B cell (primary cell): Measurements from ENCODE around the gene NDRG3. TPM values are rescaled to one million over a fixed set of nuclear protein-coding genes. Genes with fewer than 3 reads are reported as not detected.

Source experiments
- ATAC-seq: fragments of 200-7000 bp; cut with Tn5 transposase; one replicate; pipeline ENCODE4 v1.10.0; 2021; ENCODE audit warnings: low read depth, mild to moderate bottlenecking, moderate number of reproducible peaks, moderate library complexity
- CTCF ChIA-PET: fragments of 350-600 bp; sonication (Branson Sonifier 250); formaldehyde crosslinking; loops from one replicate; lab custom pipeline; 2021; ENCODE audit warnings: antibody characterized with exemption, inconsistent platforms; lab: Charles Lee
- POLR2A ChIA-PET: fragments of 350-600 bp; sonication (Branson Sonifier 250); formaldehyde crosslinking; loops from one replicate; lab custom pipeline; 2021; ENCODE audit warnings: antibody characterized with exemption; lab: Charles Lee
- DNase-seq: peaks from one replicate; pipeline ENCODE4 v3.0.0; 2013
- H2AFZ ChIP-seq: 2 replicates; pipeline ENCODE4 v1.6.1; 2012; ENCODE audit warnings: mild to moderate bottlenecking, low read depth, low read length; ENCODE audit not compliant: insufficient read depth, poor library complexity, severe bottlenecking
- H3K27ac ChIP-seq, 2 donors: 1 replicate in 1 of 2; 2 replicates in 1 of 2; pipeline ENCODE4 v1.5.1; 2012 to 2013; ENCODE audit warnings: low read length in 2 of 2, mild to moderate bottlenecking in 2 of 2, moderate library complexity in 1 of 2
- H3K27me3 ChIP-seq, 4 experiments: fragments of 200-600 bp in 1 of 4; sonication (generic) in 1 of 4; replicated peaks in 1 of 4; 1 replicate in 2 of 4; 2 replicates in 2 of 4; pipeline versions ENCODE4 v1.6.1 to v1.7.0; 2013 to 2016; ENCODE audit warnings: low read length in 3 of 4, mild to moderate bottlenecking in 2 of 4, mixed read lengths in 1 of 4, moderate library complexity in 1 of 4; ENCODE audit not compliant: insufficient read depth in 4 of 4, control insufficient read depth in 3 of 4; ENCODE audit errors: control extremely low read depth in 1 of 4
- H3K36me3 ChIP-seq, 2 experiments: replicated peaks in 1 of 2; 1 replicate in 1 of 2; 2 replicates in 1 of 2; pipeline versions ENCODE4 v1.6.1 to v1.7.1; 2013; ENCODE audit warnings: low read length in 1 of 2; ENCODE audit not compliant: insufficient read depth in 2 of 2, control insufficient read depth in 1 of 2; ENCODE audit errors: control extremely low read depth in 1 of 2, extremely low read depth in 1 of 2
- H3K4me1 ChIP-seq, 2 donors: fragments of 200-600 bp in 1 of 2; sonication (generic) in 1 of 2; 1 replicate in 1 of 2; 2 replicates in 1 of 2; pipeline versions ENCODE4 v1.5.1 to v1.6.1; 2013 to 2017; ENCODE audit warnings: low read length in 2 of 2; ENCODE audit not compliant: control insufficient read depth in 2 of 2, insufficient read depth in 2 of 2
- H3K4me2 ChIP-seq: replicated peaks from 2 replicates; pipeline ENCODE3; 2012; ENCODE audit warnings: mild to moderate bottlenecking, low read depth, low read length; ENCODE audit not compliant: poor library complexity, severe bottlenecking
- H3K4me3 ChIP-seq, 5 experiments: fragments of 200-600 bp in 1 of 5; sonication (generic) in 1 of 5; 1 replicate in 3 of 5; 2 replicates in 2 of 5; pipeline versions ENCODE4 v1.5.1 to v1.7.0; 2011 to 2016; ENCODE audit warnings: low read length in 4 of 5, mild to moderate bottlenecking in 4 of 5, low read depth in 2 of 5, control low read depth in 1 of 5, moderate library complexity in 1 of 5; ENCODE audit not compliant: insufficient read depth in 1 of 5; ENCODE audit errors: control extremely low read depth in 1 of 5, extremely low read depth in 1 of 5
- H3K79me2 ChIP-seq: fragments of 200-600 bp; sonication (generic); one replicate; pipeline ENCODE4 v1.6.0; 2016; ENCODE audit warnings: low read length; ENCODE audit not compliant: control insufficient read depth, insufficient read depth
- H3K9ac ChIP-seq: fragments of 200-600 bp; sonication (generic); 2 replicates; pipeline ENCODE4 v1.6.1; 2017; ENCODE audit warnings: mild to moderate bottlenecking, low read length, moderate library complexity
- H3K9me3 ChIP-seq, 3 donors: one replicate each; pipeline versions ENCODE4 v1.6.1 to v1.7.1; 2013; ENCODE audit warnings: low read length in 2 of 3; ENCODE audit not compliant: control insufficient read depth in 2 of 3, insufficient read depth in 1 of 3; ENCODE audit errors: control extremely low read depth in 1 of 3
- H4K20me1 ChIP-seq: 2 replicates; pipeline ENCODE4 v1.6.0; 2012; ENCODE audit warnings: mild to moderate bottlenecking, low read length; ENCODE audit not compliant: insufficient read depth, control insufficient read depth, poor library complexity, severe bottlenecking
- H3K27ac Mint-ChIP-seq: one replicate; pipeline ENCODE4 v1.8.0; 2021; ENCODE audit warnings: mixed read lengths
- H3K27me3 Mint-ChIP-seq: one replicate; pipeline ENCODE4 v1.8.0; 2021; ENCODE audit warnings: mixed read lengths
- H3K4me1 Mint-ChIP-seq: one replicate; pipeline ENCODE4 v1.8.0; 2021; ENCODE audit warnings: mixed read lengths
- H3K4me3 Mint-ChIP-seq: one replicate; pipeline ENCODE4 v1.8.0; 2021; ENCODE audit warnings: mixed read lengths
- H3K9me3 Mint-ChIP-seq: one replicate; pipeline ENCODE4 v1.8.0; 2022; ENCODE audit warnings: mixed read lengths; ENCODE audit not compliant: insufficient read depth
- EZH2 ChIP-seq: IDR thresholded peaks from 2 replicates; pipeline ENCODE4 v1.6.1; 2012; ENCODE audit warnings: borderline replicate concordance, low read depth, mild to moderate bottlenecking, moderate library complexity, low read length; ENCODE audit not compliant: insufficient read depth, poor library complexity, severe bottlenecking
- WGBS: methylation state at CpG from one replicate; pipeline ENCODE4 v1.1.5; 2013; ENCODE audit warnings: missing lambda C conversion rate; ENCODE audit not compliant: insufficient coverage; 5-methylcytosine and 5-hydroxymethylcytosine counted together
- intact Hi-C: fragments of 100-400 bp; cut with micrococcal nuclease; formaldehyde crosslinking; loops from one replicate; pipeline ENCODE4 v1.10.0; 2022
- polyA plus RNA-seq: library from polyadenylated mRNA; depleted of rRNA; stranded (reverse); fragments of >200 nt; gene quantifications from 2 replicates; pipeline ENCODE4 v1.2.3, GENCODE V29; 2012
- total RNA-seq, 2 donors: library from RNA; stranded (reverse); fragments of 120-200 nt in 1 of 2; gene quantifications; 1 replicate in 1 of 2; 2 replicates in 1 of 2; pipeline versions ENCODE4 v1.2.3 to v1.2.4, GENCODE V29; 2013 to 2022
- TF ChIP-seq, protein P1 (sequence below): fragments of 200-600 bp; IDR thresholded peaks from one replicate; pipeline ENCODE4 v1.8.0; 2022; ENCODE audit warnings: antibody characterized with exemption, mild to moderate bottlenecking

The NDRG3 gene
- total and polyA plus RNA-seq, 2 donors (not counting 1 experiment from before 2014, with no cell fraction given), result 15.7 to 26.1 TPM

- H3K4me3 ChIP-seq, result peak overlapping the region in 3 of 5 experiments; percentile 74 to 87 (median 87)
- peaks cover 21% of the 10 kb centered on the region for H3K4me1 Mint-ChIP-seq
- peak overlapping the region; percentile 82 for H2AFZ ChIP-seq
- peak overlapping the region; percentile 92 for H3K4me2 ChIP-seq
- H3K4me3 Mint-ChIP-seq, result peak overlapping the region; percentile 90
- no peaks in the 10 kb centered on the region for H3K36me3 ChIP-seq
- H3K9me3 ChIP-seq, result no peaks in the 10 kb centered on the region
- no peaks in the 10 kb centered on the region for H3K27me3 ChIP-seq
- H3K79me2 ChIP-seq, result peaks cover 7% of the 10 kb centered on the region
- no peaks in the 10 kb centered on the region for H4K20me1 ChIP-seq
- ChIA-PET CTCF (interaction anchor here (0.7 to 4.0 kb wide), 8 partner anchors 10 to 238 kb away, joined by 3 to 27 read pairs (median 3); no protein-coding TSS in a partner anchor), POLR2A (interaction anchor here (0.6 to 0.7 kb wide), 2 partner anchors 86 to 509 kb away, joined by 6 to 10 read pairs; partner anchors contain the start of gene AAR2)
- H3K9me3 Mint-ChIP-seq, result no peaks in the 10 kb centered on the region
- peak overlapping the region; percentile 82 for H3K9ac ChIP-seq
- DNase-seq (no peak), ATAC-seq (no peak)
- 60% methylated on average over 1 of the region's 8 CpGs for WGBS
- intact Hi-C loops, result no loop called here
- TF ChIP-seq, protein P1, sequence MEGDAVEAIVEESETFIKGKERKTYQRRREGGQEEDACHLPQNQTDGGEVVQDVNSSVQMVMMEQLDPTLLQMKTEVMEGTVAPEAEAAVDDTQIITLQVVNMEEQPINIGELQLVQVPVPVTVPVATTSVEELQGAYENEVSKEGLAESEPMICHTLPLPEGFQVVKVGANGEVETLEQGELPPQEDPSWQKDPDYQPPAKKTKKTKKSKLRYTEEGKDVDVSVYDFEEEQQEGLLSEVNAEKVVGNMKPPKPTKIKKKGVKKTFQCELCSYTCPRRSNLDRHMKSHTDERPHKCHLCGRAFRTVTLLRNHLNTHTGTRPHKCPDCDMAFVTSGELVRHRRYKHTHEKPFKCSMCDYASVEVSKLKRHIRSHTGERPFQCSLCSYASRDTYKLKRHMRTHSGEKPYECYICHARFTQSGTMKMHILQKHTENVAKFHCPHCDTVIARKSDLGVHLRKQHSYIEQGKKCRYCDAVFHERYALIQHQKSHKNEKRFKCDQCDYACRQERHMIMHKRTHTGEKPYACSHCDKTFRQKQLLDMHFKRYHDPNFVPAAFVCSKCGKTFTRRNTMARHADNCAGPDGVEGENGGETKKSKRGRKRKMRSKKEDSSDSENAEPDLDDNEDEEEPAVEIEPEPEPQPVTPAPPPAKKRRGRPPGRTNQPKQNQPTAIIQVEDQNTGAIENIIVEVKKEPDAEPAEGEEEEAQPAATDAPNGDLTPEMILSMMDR, result no peak
- no peak for TF ChIP-seq EZH2
- H3K27me3 Mint-ChIP-seq, result no peaks in the 10 kb centered on the region
- no peak overlapping the region for H3K27ac ChIP-seq
- H3K27ac Mint-ChIP-seq, result peak overlapping the region; percentile 8
- H3K4me1 ChIP-seq, result peaks cover 12 to 13% of the 10 kb centered on the region in 2 donors
Measured at GRCh38 chr20:36744764-36745191, 1.1 kb downstream of the NDRG3 start.

- no peaks in the 10 kb centered on the region for H3K9me3 Mint-ChIP-seq
- CTCF ChIA-PET, result interaction anchor here (0.5 to 4.0 kb wide), 9 partner anchors 10 to 238 kb away, joined by 3 to 27 read pairs (median 3); no protein-coding TSS in a partner anchor
- peaks cover 21% of the 10 kb centered on the region for H3K4me1 Mint-ChIP-seq
- intact Hi-C loops, result no loop called here
- H3K27me3 Mint-ChIP-seq, result no peaks in the 10 kb centered on the region
- DNase-seq, result no peak
- TF ChIP-seq, protein P1, result no peak
- TF ChIP-seq EZH2, result no peak
- no peak overlapping the region for H2AFZ ChIP-seq
- peak overlapping the region; percentile 59 for H3K27ac Mint-ChIP-seq
- no peak overlapping the region for H3K27ac ChIP-seq
- peak overlapping the region; percentile 79 for H3K4me3 Mint-ChIP-seq
- H3K27me3 ChIP-seq, result no peaks in the 10 kb centered on the region
- peaks cover 9% of the 10 kb centered on the region for H3K79me2 ChIP-seq
- H4K20me1 ChIP-seq, result no peaks in the 10 kb centered on the region
- no peaks in the 10 kb centered on the region for H3K9me3 ChIP-seq
- 100% methylated on average over 3 of the region's 4 CpGs for WGBS
- H3K4me3 ChIP-seq, result no peak overlapping the region
- H3K4me1 ChIP-seq, result peaks cover 12 to 13% of the 10 kb centered on the region in 2 donors
- POLR2A ChIA-PET, result interaction anchor here (0.7 kb wide), 1 partner anchor 508 kb away, joined by 6 read pairs; the partner anchor contains the start of gene AAR2
- no peak overlapping the region for H3K9ac ChIP-seq
- H3K36me3 ChIP-seq, result no peaks in the 10 kb centered on the region
- H3K4me2 ChIP-seq, result no peak overlapping the region
- no peak for ATAC-seq
Measured at GRCh38 chr20:36744243-36744642, 1.6 kb downstream of the NDRG3 start.
